HL-60 (cell line): ENCODE measurements around the gene RPL34.

Experiments used
- DNase-seq, 2 experiments: peaks; one replicate each; pipeline ENCODE4 v3.0.0-alpha.2; 2010 to 2020; ENCODE audit warnings: low read depth in 1 of 2, low spot score in 1 of 2
- H3K27ac ChIP-seq: fragments of 250-450 bp; sonication (Bioruptor Pico); replicated peaks from 2 replicates; pipeline ENCODE4 v1.5.1; 2020; ENCODE audit warnings: mild to moderate bottlenecking, moderate library complexity
- H3K27me3 ChIP-seq: fragments of 250-450 bp; sonication (Bioruptor Pico); 2 replicates; pipeline ENCODE4 v1.5.1; 2021; ENCODE audit warnings: mild to moderate bottlenecking, moderate library complexity; ENCODE audit not compliant: insufficient read depth, poor library complexity, severe bottlenecking
- H3K4me3 ChIP-seq: replicated peaks from 2 replicates; pipeline ENCODE4 v1.5.1; 2011; ENCODE audit warnings: mild to moderate bottlenecking, control low read depth, low read length; ENCODE audit not compliant: insufficient read depth
- CTCF ChIP-seq: IDR thresholded peaks from one replicate; pipeline ENCODE4 v1.5.1; 2011; ENCODE audit warnings: low read length, control low read depth, inconsistent platforms; ENCODE audit not compliant: insufficient read depth
- GABPA ChIP-seq: IDR thresholded peaks from 2 replicates; pipeline ENCODE4 v1.6.1; 2012; ENCODE audit warnings: low read depth
- POLR2AphosphoS5 ChIP-seq: IDR thresholded peaks from 2 replicates; pipeline ENCODE4 v1.6.1; 2012; ENCODE audit warnings: low read depth
- SPI1 ChIP-seq: IDR thresholded peaks from 2 replicates; pipeline ENCODE4 v1.6.1; 2012; ENCODE audit warnings: low read depth, mild to moderate bottlenecking, borderline replicate concordance
- TF ChIP-seq, protein P1 (sequence below): IDR thresholded peaks from 2 replicates; pipeline ENCODE4 v1.6.1; 2012; ENCODE audit warnings: low read depth; ENCODE audit not compliant: insufficient replicate concordance

RPL34 gene

GRCh38 chr4:108611365-108611764, 9.0 kb upstream of the RPL34 start:
- H3K27me3 ChIP-seq = no peaks in the 10 kb centered on the region
- H3K27ac ChIP-seq = no peak overlapping the region
- H3K4me3 ChIP-seq = no peak overlapping the region
- TF ChIP-seq CTCF (no peak), GABPA (no peak), POLR2AphosphoS5 (no peak), SPI1 (no peak)
- TF ChIP-seq, protein P1, sequence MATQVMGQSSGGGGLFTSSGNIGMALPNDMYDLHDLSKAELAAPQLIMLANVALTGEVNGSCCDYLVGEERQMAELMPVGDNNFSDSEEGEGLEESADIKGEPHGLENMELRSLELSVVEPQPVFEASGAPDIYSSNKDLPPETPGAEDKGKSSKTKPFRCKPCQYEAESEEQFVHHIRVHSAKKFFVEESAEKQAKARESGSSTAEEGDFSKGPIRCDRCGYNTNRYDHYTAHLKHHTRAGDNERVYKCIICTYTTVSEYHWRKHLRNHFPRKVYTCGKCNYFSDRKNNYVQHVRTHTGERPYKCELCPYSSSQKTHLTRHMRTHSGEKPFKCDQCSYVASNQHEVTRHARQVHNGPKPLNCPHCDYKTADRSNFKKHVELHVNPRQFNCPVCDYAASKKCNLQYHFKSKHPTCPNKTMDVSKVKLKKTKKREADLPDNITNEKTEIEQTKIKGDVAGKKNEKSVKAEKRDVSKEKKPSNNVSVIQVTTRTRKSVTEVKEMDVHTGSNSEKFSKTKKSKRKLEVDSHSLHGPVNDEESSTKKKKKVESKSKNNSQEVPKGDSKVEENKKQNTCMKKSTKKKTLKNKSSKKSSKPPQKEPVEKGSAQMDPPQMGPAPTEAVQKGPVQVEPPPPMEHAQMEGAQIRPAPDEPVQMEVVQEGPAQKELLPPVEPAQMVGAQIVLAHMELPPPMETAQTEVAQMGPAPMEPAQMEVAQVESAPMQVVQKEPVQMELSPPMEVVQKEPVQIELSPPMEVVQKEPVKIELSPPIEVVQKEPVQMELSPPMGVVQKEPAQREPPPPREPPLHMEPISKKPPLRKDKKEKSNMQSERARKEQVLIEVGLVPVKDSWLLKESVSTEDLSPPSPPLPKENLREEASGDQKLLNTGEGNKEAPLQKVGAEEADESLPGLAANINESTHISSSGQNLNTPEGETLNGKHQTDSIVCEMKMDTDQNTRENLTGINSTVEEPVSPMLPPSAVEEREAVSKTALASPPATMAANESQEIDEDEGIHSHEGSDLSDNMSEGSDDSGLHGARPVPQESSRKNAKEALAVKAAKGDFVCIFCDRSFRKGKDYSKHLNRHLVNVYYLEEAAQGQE = no peak
- no peak for DNase-seq

GRCh38 chr4:108612365-108612764, 8.0 kb upstream of the RPL34 start:
- TF ChIP-seq SPI1 (no peak), CTCF (no peak), GABPA (no peak), POLR2AphosphoS5 (no peak)
- TF ChIP-seq, protein P1 = no peak
- no peak for DNase-seq
- H3K27me3 ChIP-seq = no peaks in the 10 kb centered on the region
- H3K4me3 ChIP-seq = no peak overlapping the region
- no peak overlapping the region for H3K27ac ChIP-seq

- H3K4me3 ChIP-seq = peak overlapping the region; percentile 67
- DNase-seq = peak in 1 of 2 experiments; percentile 18
- TF ChIP-seq GABPA (0 out of 2 replicates have a peak, but pooled peaks have one; percentile 3), SPI1 (peak; percentile 84), POLR2AphosphoS5 (no peak)
- H3K27me3 ChIP-seq = no peaks in the 10 kb centered on the region
- H3K27ac ChIP-seq = peak overlapping the region; percentile 88
Measured at GRCh38 chr4:108619372-108620100, 840 bp upstream of the RPL34 start.

DNA sequence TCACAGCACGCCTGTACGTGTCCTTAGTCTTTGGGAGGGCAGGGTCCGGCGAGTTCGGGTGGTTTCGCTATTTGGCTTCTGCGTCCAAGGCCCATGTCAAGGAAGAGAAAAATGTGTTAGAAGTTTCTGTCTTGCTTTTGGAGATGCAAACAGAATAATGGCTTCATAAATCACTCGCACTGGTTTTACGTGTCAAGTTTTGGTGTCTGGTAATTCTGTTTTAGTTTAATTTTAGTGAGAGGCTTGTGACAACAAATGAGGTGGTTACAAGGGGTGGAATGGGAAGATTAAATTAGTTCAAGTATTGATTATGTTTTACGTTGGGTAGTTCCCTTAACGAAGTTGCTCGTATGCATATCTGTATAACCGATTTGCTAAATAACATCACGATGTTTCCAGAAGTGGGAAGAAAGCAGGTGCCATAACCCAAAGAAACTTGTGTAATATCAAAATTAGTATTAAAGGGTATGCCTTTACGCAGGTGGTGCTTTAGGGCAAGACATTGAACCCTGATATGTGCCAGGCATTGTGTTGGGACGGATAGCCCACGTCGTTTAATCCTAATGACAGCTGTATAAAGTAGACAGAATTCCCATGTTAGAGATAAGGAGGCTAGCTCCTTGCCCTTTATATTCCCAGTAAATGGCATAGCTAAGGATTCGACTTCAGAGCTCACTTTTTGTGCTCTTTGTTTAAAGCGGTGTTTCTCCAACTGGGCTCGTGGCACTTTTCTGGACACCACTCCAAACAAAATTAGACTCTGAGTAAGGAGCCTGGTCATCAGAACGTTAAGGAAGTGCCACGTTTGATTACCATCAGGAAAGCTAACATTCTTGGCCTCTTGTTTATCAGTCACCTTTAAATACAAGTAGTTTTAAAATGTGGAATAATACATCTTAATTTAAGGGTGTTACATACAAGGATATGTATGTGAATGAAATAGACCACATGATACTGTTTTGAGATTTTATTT, 843 bp downstream of the RPL34 start:
- H3K27ac ChIP-seq = peak overlapping the region; percentile 88
- no peaks in the 10 kb centered on the region for H3K27me3 ChIP-seq
- TF ChIP-seq, protein P1 = no peak
- TF ChIP-seq CTCF (no peak), POLR2AphosphoS5 (0 out of 2 replicates have a peak, but pooled peaks have one; percentile 25), GABPA (no peak), SPI1 (no peak)
- no peak for DNase-seq
- peak overlapping the region; percentile 67 for H3K4me3 ChIP-seq
